Heart right ventricle (tissue), 16 donors: Measurements from ENCODE around the gene C9orf43. TPM values are rescaled to one million over a fixed set of nuclear protein-coding genes. Genes with fewer than 3 reads are reported as not detected.

Source experiments
- ATAC-seq, 8 donors: fragments of 200-7000 bp; cut with Tn5 transposase; one replicate each; pipeline ENCODE4 v1.9.1; 2020; ENCODE audit warnings: mild to moderate bottlenecking in 8 of 8, moderate library complexity in 8 of 8, moderate number of reproducible peaks in 1 of 8
- DNase-seq, 2 donors: peaks; one replicate each; pipeline ENCODE4 v3.0.0-alpha.2; 2020
- H3K27ac ChIP-seq, 10 donors: fragments of 200-600 bp; sonication (generic) in 2 of 10; one replicate each; pipeline versions ENCODE4 v1.5.0 to v1.8.0; 2020 to 2022; ENCODE audit warnings: mild to moderate bottlenecking in 3 of 10
- H3K27me3 ChIP-seq, 7 donors: fragments of 200-600 bp; one replicate each; pipeline ENCODE4 v1.8.0; 2021 to 2022; ENCODE audit warnings: mild to moderate bottlenecking in 2 of 7
- H3K36me3 ChIP-seq, 9 donors: fragments of 200-600 bp; sonication (generic) in 1 of 9; one replicate each; pipeline versions ENCODE4 v1.5.0 to v1.8.0; 2020 to 2022; ENCODE audit warnings: mild to moderate bottlenecking in 2 of 9
- H3K4me1 ChIP-seq, 9 donors: fragments of 200-600 bp; sonication (generic) in 1 of 9; one replicate each; pipeline versions ENCODE4 v1.5.0 to v1.8.0; 2020 to 2022; ENCODE audit warnings: mild to moderate bottlenecking in 4 of 9
- H3K4me3 ChIP-seq, 10 donors: fragments of 200-600 bp; sonication (generic) in 2 of 10; one replicate each; pipeline versions ENCODE4 v1.5.0 to v1.8.0; 2020 to 2022; ENCODE audit warnings: mild to moderate bottlenecking in 7 of 10, moderate library complexity in 2 of 10
- H3K9me3 ChIP-seq, 11 donors: fragments of 200-600 bp in 10 of 11; sonication (generic) in 2 of 11; one replicate each; pipeline versions ENCODE4 v1.5.0 to v1.8.0; 2013 to 2022; ENCODE audit warnings: mild to moderate bottlenecking in 2 of 11, control low read depth in 1 of 11, moderate library complexity in 1 of 11
- WGBS, 2 donors: extraction: QIAGEN DNeasy Blood & Tissue Kit; methylation state at CpG; one replicate each; pipeline ENCODE4 v1.1.7; 2013; ENCODE audit warnings: inconsistent platforms in 1 of 2; 5-methylcytosine and 5-hydroxymethylcytosine counted together
- intact Hi-C, 10 donors: fragments of 100-400 bp; cut with DNase I; formaldehyde crosslinking; loops; one replicate each; pipeline versions ENCODE4 v1.11.1 to v1.14.2; 2022
- polyA plus RNA-seq, 2 donors: library from polyadenylated mRNA; stranded (reverse); fragments of 200-250 nt; gene quantifications; one replicate each; pipeline ENCODE4 v1.2.3, GENCODE V29; 2013
- total RNA-seq, 10 donors: library from RNA; stranded (reverse); fragmentation: NEBNext Ultra II Directional in 3 of 10; extraction: Animal tissue kit (Norgen Biotek cat#: 25700) in 3 of 10; gene quantifications; one replicate each; pipeline versions ENCODE4 v1.2.1 to v1.2.4, GENCODE V29; 2021 to 2023
- TF ChIP-seq, protein P1 (sequence below), 9 donors: fragments of 200-600 bp; sonication (generic) in 2 of 9; IDR thresholded peaks; one replicate each; pipeline versions ENCODE4 v1.5.0 to v1.8.0; 2021 to 2022; ENCODE audit warnings: antibody characterized with exemption in 9 of 9, mild to moderate bottlenecking in 5 of 9, moderate library complexity in 1 of 9
- donor health status: Arrhythmogenic right ventricular cardiomyopathy.
- donor health status: ischemic (EF 13 %, LVEDD 7.1; RV severe dilation, severe dysfunction).
- donor health status: healthy with polysubstance abuse.
- donor health status: DM: no; HTN: yes; CAD: no.
- donor health status: DM: no; HTN: no; CAD: no.
- donor health status: ischemic (EF 25% LVEDD 6.9; RV normal size, moderate dysfunction).
- donor health status: ischemic (EF 25% LVEDD 5.7; RV mildly dilated, moderate dysfunction).
- donor health status: healthy.
- donor health status: DM: yes; HTN: yes; CAD: no.
- donor health status: Ischemic cardiomyopathy.
- donor health status: ischemic (EF 35%, LVEDD 5.7; RV mildly dilated, moderate dysfunction).
- donor health status: nonischemic (EF 11% LVEDD 7.7; RV severe dilation, severe dysfunction).
- donor health status: DM: yes; HTN: yes; CAD: no.
- donor health status: PGD.
- donor health status: ischemic (EF 29% LVEDD 5.4; RV normal size, mild dysfunction).
- donor health status: nonischemic (EF 23%, LVEDD 6.1; RV moderate dilation, normal function).

Gene C9orf43
- total and polyA plus RNA-seq, 12 donors: 0.06 to 1.1 (median 0.28) TPM; not detected in 2

DNA sequence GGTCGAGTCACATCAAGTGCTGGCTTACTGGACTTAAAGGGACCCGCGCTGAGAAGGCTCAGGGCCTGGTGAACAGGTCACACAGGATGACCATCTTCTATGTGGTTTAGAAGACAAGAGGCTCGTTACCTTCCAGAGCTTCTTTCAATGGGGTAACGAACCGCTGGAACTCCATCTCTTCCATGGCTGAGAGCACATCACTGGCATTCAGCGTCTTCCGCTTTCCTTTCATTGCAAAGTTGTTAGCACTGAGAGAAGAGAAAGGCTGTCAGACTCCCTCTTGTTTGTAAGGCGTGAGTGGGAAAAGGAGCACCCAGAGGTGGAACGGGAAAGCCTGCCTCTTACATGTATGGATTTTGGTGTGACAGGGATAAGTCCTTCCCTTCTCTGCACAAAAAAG is 1.1 kb upstream of the C9orf43 start:
- no peak for DNase-seq
- ATAC-seq: no peak
- Histone ChIP-seq H3K4me3 (peak overlapping the region; percentile 71 to 94 (median 80)), H3K4me1 (peaks cover 2 to 39% (median 25%) of the 10 kb centered on the region in 9 donors), H3K9me3 (no peaks in the 10 kb centered on the region), H3K36me3 (peaks cover 0 to 24% (median 7%) of the 10 kb centered on the region in 9 donors), H3K27ac (peak overlapping the region in 8 of 10 donors; percentile 88 to 98 (median 96)), H3K27me3 (no peaks in the 10 kb centered on the region)
- 41 to 43% methylated on average over 10 of the region's 10 CpGs for WGBS, 2 donors
- intact Hi-C loops: loop anchor here in 7 of 10 donors (1.0 to 10.0 kb wide), 5 partner anchors 100 to 248 kb away; partner anchors contain the start of genes CDC26 (in 7 of the 7), PRPF4 (in 7 of the 7) and RNF183 (in 1 of the 7)
- TF ChIP-seq, protein P1, sequence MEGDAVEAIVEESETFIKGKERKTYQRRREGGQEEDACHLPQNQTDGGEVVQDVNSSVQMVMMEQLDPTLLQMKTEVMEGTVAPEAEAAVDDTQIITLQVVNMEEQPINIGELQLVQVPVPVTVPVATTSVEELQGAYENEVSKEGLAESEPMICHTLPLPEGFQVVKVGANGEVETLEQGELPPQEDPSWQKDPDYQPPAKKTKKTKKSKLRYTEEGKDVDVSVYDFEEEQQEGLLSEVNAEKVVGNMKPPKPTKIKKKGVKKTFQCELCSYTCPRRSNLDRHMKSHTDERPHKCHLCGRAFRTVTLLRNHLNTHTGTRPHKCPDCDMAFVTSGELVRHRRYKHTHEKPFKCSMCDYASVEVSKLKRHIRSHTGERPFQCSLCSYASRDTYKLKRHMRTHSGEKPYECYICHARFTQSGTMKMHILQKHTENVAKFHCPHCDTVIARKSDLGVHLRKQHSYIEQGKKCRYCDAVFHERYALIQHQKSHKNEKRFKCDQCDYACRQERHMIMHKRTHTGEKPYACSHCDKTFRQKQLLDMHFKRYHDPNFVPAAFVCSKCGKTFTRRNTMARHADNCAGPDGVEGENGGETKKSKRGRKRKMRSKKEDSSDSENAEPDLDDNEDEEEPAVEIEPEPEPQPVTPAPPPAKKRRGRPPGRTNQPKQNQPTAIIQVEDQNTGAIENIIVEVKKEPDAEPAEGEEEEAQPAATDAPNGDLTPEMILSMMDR (IDR thresholded peaks at IDR 0.05): no peak

DNA sequence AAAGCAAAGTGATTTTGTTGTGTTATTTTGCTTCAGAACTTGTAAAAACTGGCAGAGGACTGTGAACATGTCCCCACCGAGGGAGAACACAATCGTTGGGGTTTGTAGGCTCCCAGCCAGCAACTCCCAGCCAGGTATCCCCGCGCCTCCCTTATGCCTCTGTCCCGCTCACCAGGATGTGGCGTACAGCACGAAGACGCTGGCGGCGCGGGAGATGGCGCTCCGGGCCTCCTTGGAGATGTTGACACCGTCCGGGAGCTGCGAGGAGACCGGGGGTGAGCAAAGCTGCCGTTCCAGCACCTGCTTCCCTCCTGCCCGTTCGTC is 702 bp upstream of the C9orf43 start:
- ATAC-seq: peak in 4 of 8 donors; percentile 2 to 31 (median 4)
- Histone ChIP-seq H3K9me3 (no peaks in the 10 kb centered on the region), H3K36me3 (peaks cover 0 to 24% (median 7%) of the 10 kb centered on the region in 9 donors), H3K4me3 (peak overlapping the region; percentile 71 to 94 (median 80)), H3K4me1 (peaks cover 2 to 36% (median 25%) of the 10 kb centered on the region in 9 donors), H3K27ac (peak overlapping the region; percentile 88 to 98 (median 96)), H3K27me3 (no peaks in the 10 kb centered on the region)
- no peak for DNase-seq
- intact Hi-C loops: loop anchor here in 8 of 10 donors (1.0 to 10.0 kb wide), 6 partner anchors 99 to 247 kb away; partner anchors contain the start of genes CDC26 (in 7 of the 8), PRPF4 (in 7 of the 8) and RNF183 (in 1 of the 8)
- TF ChIP-seq, protein P1 (IDR thresholded peaks at IDR 0.05): no peak
- WGBS, 2 donors: 0% methylated on average over 20 of the region's 20 CpGs

DNA sequence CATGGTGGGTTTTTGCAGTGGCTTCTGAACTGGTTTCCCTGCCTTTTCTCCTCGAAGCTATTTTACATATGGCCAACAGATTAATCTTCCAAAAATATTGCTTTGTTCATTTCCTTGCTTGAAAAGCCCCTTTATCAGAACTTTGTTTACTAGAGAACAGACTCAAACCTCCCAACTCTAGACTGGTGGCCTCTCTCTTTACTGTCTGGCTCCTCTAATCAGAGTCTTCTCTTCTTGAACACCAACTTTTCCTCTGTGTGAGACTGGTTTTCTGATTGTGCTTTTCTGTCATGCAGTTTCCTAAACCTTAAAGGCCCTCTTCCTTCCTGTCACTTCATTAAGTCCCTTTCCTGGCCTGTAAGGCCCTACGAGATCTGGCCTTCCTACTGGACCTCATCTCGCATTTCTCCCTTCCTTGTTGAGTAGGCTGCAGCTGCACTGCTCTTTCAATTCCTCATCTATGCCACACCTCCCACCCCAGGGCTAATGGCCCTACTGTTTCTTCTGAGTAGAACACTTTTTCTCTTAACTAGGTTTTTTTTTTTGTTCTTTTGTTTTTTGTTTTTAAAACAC is 5.7 kb downstream of the C9orf43 start:
- TF ChIP-seq, protein P1 (IDR thresholded peaks at IDR 0.05): no peak
- H3K4me3 ChIP-seq: no peak overlapping the region
- H3K27ac ChIP-seq: peak overlapping the region in 6 of 10 donors; percentile 14 to 75 (median 39)
- H3K36me3 ChIP-seq: no peaks in the 10 kb centered on the region
- H3K27me3 ChIP-seq: no peaks in the 10 kb centered on the region
- peak in 7 of 8 donors; percentile 36 to 82 (median 69) for ATAC-seq
- intact Hi-C loops: no loop called here
- H3K4me1 ChIP-seq: peaks cover 0 to 19% (median 5%) of the 10 kb centered on the region in 9 donors
- DNase-seq: no peak
- H3K9me3 ChIP-seq: no peaks in the 10 kb centered on the region
- 50 to 63% methylated on average over 3 of the region's 3 CpGs for WGBS, 2 donors

DNA sequence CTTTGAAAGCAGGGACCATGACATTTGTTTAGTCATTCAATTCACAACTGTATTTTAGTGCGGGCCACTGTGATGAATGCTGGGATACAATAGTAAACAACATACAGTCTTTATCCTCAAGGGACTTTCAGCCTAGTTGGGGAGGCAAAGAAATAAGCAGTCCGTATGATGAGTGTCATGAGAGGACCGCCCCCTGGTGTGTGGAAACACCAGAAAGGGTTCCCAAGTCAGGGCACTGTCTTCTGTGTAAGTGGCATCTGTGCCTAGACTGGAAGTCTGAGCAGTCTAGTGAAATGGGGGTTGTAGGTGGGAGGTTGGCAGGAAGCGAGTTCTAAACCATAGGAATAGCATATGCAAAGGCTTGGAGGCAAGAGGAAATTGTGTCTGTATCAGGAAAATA is 6.8 kb downstream of the C9orf43 start:
- Histone ChIP-seq H3K27ac (no peak overlapping the region), H3K36me3 (no peaks in the 10 kb centered on the region), H3K27me3 (no peaks in the 10 kb centered on the region), H3K9me3 (no peaks in the 10 kb centered on the region), H3K4me1 (peaks cover 0 to 13% (median 0%) of the 10 kb centered on the region in 9 donors), H3K4me3 (no peak overlapping the region)
- 84 to 88% methylated on average over 4 of the region's 4 CpGs for WGBS, 2 donors
- TF ChIP-seq, protein P1 (IDR thresholded peaks at IDR 0.05): no peak
- no peak for DNase-seq
- intact Hi-C loops: no loop called here
- ATAC-seq: no peak
